OCI-LY3 (cell line): ENCODE data around the gene VRK1.

ENCODE experiments used
- EZH2phosphoT487 ChIP-seq: fragments of 200-600 bp; shearing (Covaris generic); IDR thresholded peaks from 2 replicates; pipeline ENCODE4 v1.6.1; 2018; ENCODE audit warnings: antibody characterized with exemption, mixed run types, low read depth
- TF ChIP-seq, protein P1 (sequence below): fragments of 200-600, 300-600 bp; sonication (generic); IDR thresholded peaks from 2 replicates; pipeline ENCODE4 v1.5.1; 2014; ENCODE audit warnings: antibody characterized with exemption, low read length, low read depth

DNA sequence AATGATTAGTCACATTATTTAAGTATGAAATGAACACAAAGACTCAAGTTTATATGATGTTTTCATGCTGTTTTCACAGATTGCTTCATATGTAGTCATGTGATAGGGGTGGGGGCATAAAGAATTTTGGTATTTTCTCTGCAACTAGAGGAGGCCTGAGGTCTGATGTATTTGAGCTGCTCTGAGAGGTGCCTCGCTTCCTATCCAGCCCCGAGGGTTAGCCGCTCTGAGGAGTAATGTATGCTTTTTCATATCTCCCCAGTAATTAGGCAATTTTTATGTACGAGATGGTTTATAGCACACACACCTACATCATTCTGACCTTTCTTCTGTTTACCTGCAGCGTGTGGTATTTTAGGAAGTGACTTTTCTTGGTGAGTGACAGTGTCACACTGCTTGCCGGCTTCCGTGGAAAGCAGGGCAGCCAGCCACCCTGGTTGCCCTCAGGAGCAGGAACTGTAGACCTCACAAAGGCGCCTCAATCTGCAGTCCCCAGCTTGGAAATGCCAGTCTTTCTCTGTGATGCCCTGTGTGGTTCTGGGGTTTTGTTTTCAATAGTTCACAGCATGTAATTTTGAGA, 106.4 kb downstream of the VRK1 start:
- TF ChIP-seq, protein P1, sequence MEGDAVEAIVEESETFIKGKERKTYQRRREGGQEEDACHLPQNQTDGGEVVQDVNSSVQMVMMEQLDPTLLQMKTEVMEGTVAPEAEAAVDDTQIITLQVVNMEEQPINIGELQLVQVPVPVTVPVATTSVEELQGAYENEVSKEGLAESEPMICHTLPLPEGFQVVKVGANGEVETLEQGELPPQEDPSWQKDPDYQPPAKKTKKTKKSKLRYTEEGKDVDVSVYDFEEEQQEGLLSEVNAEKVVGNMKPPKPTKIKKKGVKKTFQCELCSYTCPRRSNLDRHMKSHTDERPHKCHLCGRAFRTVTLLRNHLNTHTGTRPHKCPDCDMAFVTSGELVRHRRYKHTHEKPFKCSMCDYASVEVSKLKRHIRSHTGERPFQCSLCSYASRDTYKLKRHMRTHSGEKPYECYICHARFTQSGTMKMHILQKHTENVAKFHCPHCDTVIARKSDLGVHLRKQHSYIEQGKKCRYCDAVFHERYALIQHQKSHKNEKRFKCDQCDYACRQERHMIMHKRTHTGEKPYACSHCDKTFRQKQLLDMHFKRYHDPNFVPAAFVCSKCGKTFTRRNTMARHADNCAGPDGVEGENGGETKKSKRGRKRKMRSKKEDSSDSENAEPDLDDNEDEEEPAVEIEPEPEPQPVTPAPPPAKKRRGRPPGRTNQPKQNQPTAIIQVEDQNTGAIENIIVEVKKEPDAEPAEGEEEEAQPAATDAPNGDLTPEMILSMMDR = no peak
- no peak for TF ChIP-seq EZH2phosphoT487
